Breast epithelium (tissue), 3 donors: ENCODE results near the gene LEMD1.

ENCODE experiments used
- POLR2AphosphoS5 ChIP-seq, 3 donors: sonication (generic); formaldehyde crosslinking; IDR thresholded peaks; one replicate each; pipeline ENCODE4 v1.6.1; 2017; ENCODE audit warnings: antibody characterized with exemption in 3 of 3
- TF ChIP-seq, protein P1 (sequence below), 3 donors: fragments of 450-650 bp; IDR thresholded peaks; one replicate each; pipeline ENCODE4 v1.5.1; 2016 to 2017; ENCODE audit warnings: antibody characterized with exemption in 3 of 3, mild to moderate bottlenecking in 3 of 3, moderate library complexity in 3 of 3

DNA sequence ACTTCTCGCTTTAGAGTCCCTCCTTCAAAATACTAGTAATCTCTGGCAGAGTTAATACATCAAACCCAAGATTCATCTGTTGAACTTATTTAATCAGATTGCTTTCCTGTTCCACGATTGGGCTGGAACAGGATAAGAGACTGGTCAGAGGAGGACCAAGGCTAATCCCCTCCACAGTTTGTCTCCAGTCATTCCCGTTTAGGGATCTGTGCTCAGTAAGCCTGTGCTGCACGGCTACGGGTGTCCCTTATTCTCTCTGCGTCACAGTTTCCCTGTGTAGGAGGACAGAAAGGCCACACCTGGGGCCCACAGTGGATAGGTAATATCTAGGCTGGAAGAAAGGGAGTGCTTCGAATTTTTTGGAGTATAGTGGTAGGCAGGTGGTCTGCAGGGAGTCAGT, 83.8 kb downstream of the LEMD1 start:
- TF ChIP-seq, protein P1, sequence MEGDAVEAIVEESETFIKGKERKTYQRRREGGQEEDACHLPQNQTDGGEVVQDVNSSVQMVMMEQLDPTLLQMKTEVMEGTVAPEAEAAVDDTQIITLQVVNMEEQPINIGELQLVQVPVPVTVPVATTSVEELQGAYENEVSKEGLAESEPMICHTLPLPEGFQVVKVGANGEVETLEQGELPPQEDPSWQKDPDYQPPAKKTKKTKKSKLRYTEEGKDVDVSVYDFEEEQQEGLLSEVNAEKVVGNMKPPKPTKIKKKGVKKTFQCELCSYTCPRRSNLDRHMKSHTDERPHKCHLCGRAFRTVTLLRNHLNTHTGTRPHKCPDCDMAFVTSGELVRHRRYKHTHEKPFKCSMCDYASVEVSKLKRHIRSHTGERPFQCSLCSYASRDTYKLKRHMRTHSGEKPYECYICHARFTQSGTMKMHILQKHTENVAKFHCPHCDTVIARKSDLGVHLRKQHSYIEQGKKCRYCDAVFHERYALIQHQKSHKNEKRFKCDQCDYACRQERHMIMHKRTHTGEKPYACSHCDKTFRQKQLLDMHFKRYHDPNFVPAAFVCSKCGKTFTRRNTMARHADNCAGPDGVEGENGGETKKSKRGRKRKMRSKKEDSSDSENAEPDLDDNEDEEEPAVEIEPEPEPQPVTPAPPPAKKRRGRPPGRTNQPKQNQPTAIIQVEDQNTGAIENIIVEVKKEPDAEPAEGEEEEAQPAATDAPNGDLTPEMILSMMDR (IDR thresholded peaks at IDR 0.05): no peak
- TF ChIP-seq POLR2AphosphoS5 (IDR thresholded peaks at IDR 0.05): no peak
